Ovary (tissue), 3 donors: ENCODE results near the gene USP16.

Source experiments
- POLR2A ChIP-seq: fragments of 450-650 bp; IDR thresholded peaks from one replicate; pipeline ENCODE4 v1.6.1; 2017; ENCODE audit warnings: antibody characterized with exemption, mild to moderate bottlenecking, moderate library complexity
- TF ChIP-seq, protein P1 (sequence below), 3 donors: fragments of 450-650 bp in 2 of 3; fragments of 200-600 bp in 1 of 3; IDR thresholded peaks; one replicate each; pipeline versions ENCODE4 v1.5.1 to v1.8.0; 2016 to 2022; ENCODE audit warnings: antibody characterized with exemption in 3 of 3, mild to moderate bottlenecking in 1 of 3
- donor health status: DM: no; HTN: no; CAD: no.

DNA sequence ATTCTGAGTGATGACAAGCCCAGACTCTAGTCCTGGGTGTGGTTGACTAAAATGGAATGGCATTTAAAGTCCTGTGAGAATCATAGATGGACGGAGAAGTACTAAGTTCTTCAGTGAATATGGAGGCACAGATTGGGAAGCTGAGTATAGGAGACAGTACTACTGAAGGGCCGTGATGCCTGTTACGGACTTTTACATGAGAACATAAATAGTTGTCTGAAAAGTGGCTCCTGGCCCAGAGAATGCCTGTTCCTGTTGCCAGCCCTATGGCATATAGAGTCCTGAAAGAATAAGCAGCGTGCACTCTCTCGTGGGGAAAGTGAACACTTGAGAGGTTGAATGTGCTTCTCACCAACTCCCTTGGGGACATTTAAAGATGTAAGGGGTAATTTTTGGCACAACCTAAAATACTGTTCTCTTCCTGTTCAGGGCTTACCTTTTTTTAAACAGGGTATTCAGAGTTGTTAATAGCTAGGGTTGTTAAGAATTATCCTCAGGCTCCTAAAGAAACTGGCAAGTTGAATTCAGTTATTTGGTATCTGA, 28.6 kb downstream of the USP16 start:
- TF ChIP-seq POLR2A, result no peak
- TF ChIP-seq, protein P1, sequence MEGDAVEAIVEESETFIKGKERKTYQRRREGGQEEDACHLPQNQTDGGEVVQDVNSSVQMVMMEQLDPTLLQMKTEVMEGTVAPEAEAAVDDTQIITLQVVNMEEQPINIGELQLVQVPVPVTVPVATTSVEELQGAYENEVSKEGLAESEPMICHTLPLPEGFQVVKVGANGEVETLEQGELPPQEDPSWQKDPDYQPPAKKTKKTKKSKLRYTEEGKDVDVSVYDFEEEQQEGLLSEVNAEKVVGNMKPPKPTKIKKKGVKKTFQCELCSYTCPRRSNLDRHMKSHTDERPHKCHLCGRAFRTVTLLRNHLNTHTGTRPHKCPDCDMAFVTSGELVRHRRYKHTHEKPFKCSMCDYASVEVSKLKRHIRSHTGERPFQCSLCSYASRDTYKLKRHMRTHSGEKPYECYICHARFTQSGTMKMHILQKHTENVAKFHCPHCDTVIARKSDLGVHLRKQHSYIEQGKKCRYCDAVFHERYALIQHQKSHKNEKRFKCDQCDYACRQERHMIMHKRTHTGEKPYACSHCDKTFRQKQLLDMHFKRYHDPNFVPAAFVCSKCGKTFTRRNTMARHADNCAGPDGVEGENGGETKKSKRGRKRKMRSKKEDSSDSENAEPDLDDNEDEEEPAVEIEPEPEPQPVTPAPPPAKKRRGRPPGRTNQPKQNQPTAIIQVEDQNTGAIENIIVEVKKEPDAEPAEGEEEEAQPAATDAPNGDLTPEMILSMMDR (IDR thresholded peaks at IDR 0.05), result no peak
